ENCODE results near the gene MAN1C1. TPM values are rescaled to one million over a fixed set of nuclear protein-coding genes. Genes with fewer than 3 reads are reported as not detected.

MAN1C1 gene
- total and polyA plus RNA-seq, 2 donors from 2014 or later = 31.7 to 65.5 TPM

- TF ChIP-seq, protein P1, sequence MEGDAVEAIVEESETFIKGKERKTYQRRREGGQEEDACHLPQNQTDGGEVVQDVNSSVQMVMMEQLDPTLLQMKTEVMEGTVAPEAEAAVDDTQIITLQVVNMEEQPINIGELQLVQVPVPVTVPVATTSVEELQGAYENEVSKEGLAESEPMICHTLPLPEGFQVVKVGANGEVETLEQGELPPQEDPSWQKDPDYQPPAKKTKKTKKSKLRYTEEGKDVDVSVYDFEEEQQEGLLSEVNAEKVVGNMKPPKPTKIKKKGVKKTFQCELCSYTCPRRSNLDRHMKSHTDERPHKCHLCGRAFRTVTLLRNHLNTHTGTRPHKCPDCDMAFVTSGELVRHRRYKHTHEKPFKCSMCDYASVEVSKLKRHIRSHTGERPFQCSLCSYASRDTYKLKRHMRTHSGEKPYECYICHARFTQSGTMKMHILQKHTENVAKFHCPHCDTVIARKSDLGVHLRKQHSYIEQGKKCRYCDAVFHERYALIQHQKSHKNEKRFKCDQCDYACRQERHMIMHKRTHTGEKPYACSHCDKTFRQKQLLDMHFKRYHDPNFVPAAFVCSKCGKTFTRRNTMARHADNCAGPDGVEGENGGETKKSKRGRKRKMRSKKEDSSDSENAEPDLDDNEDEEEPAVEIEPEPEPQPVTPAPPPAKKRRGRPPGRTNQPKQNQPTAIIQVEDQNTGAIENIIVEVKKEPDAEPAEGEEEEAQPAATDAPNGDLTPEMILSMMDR (IDR thresholded peaks at IDR 0.05; ENCODE audit: borderline replicate concordance, extremely low read depth, insufficient read depth) = no peak
- FAIRE-seq (no peak), DNase-seq (no peak)
- Histone ChIP-seq H3K27me3 (ENCODE audit: control insufficient read depth, insufficient read depth, low read length) (no peaks in the 10 kb centered on the region), H3K27ac (ENCODE audit: low read depth in 2 of 2, low read length in 2 of 2) (no peak overlapping the region), H3K4me3 (ENCODE audit: low read length in 3 of 3) (no peak overlapping the region), H3K9me3 (ENCODE audit: control insufficient read depth in 2 of 3, insufficient read depth in 1 of 3, low read length in 3 of 3) (no peaks in the 10 kb centered on the region), H3K4me1 (ENCODE audit: control insufficient read depth in 2 of 3, insufficient read depth in 2 of 3, low read depth in 1 of 3, low read length in 3 of 3) (peaks cover 0 to 18% (median 15%) of the 10 kb centered on the region in 3 donors), H3K9ac (ENCODE audit: low read length in 3 of 3) (no peak overlapping the region), H3K36me3 (ENCODE audit: control insufficient read depth in 2 of 3, insufficient read depth in 3 of 3, low read length in 3 of 3) (peaks cover 0 to 10% (median 9%) of the 10 kb centered on the region in 3 donors)
- intact Hi-C loops (cut with DNase I) = no loop called here
These were observed 139.6 kb downstream of the MAN1C1 start for GRCh38 chr1:25756215-25756614.

- Histone ChIP-seq H3K9me3 (ENCODE audit: control insufficient read depth in 2 of 3, insufficient read depth in 1 of 3, low read length in 3 of 3) (no peaks in the 10 kb centered on the region), H3K4me3 (ENCODE audit: low read length in 3 of 3) (no peak overlapping the region), H3K36me3 (ENCODE audit: control insufficient read depth in 2 of 3, insufficient read depth in 3 of 3, low read length in 3 of 3) (peaks cover 0 to 9% (median 7%) of the 10 kb centered on the region in 3 donors), H3K27ac (ENCODE audit: low read depth in 2 of 2, low read length in 2 of 2) (no peak overlapping the region), H3K4me1 (ENCODE audit: control insufficient read depth in 2 of 3, insufficient read depth in 2 of 3, low read depth in 1 of 3, low read length in 3 of 3) (peaks cover 0 to 18% (median 15%) of the 10 kb centered on the region in 3 donors), H3K27me3 (ENCODE audit: control insufficient read depth, insufficient read depth, low read length) (no peaks in the 10 kb centered on the region), H3K9ac (ENCODE audit: low read length in 3 of 3) (no peak overlapping the region)
- intact Hi-C loops (cut with DNase I) = no loop called here
- no peak for FAIRE-seq
- DNase-seq = no peak
- TF ChIP-seq, protein P1 (IDR thresholded peaks at IDR 0.05; ENCODE audit: borderline replicate concordance, extremely low read depth, insufficient read depth) = no peak
These were observed 140.7 kb downstream of the MAN1C1 start for GRCh38 chr1:25757151-25757845.

DNA sequence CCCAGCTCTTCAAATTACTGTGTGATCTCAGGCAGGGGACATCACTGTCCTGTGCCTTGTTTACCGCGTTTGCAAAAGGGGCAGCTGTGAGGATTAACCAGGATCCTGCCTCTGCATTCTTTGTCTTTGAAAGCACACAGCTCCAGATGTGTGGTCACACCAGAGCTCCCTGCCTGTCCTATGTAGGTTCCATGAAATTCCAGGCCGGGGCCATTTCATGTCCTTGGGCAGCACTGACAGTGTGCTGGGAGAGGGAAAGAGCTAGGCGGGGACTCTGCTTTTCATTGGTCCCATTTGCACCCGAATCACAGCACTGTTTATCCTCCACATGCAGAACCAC, 141.2 kb downstream of the MAN1C1 start:
- Histone ChIP-seq H3K27ac (ENCODE audit: low read depth in 2 of 2, low read length in 2 of 2) (no peak overlapping the region), H3K4me1 (ENCODE audit: control insufficient read depth in 2 of 3, insufficient read depth in 2 of 3, low read depth in 1 of 3, low read length in 3 of 3) (peaks cover 0 to 18% (median 15%) of the 10 kb centered on the region in 3 donors), H3K4me3 (ENCODE audit: low read length in 3 of 3) (no peak overlapping the region), H3K9ac (ENCODE audit: low read length in 3 of 3) (no peak overlapping the region), H3K36me3 (ENCODE audit: control insufficient read depth in 2 of 3, insufficient read depth in 3 of 3, low read length in 3 of 3) (peaks cover 0 to 9% (median 7%) of the 10 kb centered on the region in 3 donors), H3K27me3 (ENCODE audit: control insufficient read depth, insufficient read depth, low read length) (no peaks in the 10 kb centered on the region), H3K9me3 (ENCODE audit: control insufficient read depth in 2 of 3, insufficient read depth in 1 of 3, low read length in 3 of 3) (no peaks in the 10 kb centered on the region)
- FAIRE-seq (no peak), DNase-seq (no peak)
- TF ChIP-seq, protein P1 (IDR thresholded peaks at IDR 0.05; ENCODE audit: borderline replicate concordance, extremely low read depth, insufficient read depth) = no peak
- intact Hi-C loops (cut with DNase I) = no loop called here

Measured in kidney (tissue), 14 donors.